Measurements from ENCODE around the gene TMEM163.
"Not testable (repeated sequence)": the region's sequence is repeated elsewhere in the genome, so short reads cannot be mapped to it uniquely, and the experiment has no call there.

TMEM163 gene

DNA sequence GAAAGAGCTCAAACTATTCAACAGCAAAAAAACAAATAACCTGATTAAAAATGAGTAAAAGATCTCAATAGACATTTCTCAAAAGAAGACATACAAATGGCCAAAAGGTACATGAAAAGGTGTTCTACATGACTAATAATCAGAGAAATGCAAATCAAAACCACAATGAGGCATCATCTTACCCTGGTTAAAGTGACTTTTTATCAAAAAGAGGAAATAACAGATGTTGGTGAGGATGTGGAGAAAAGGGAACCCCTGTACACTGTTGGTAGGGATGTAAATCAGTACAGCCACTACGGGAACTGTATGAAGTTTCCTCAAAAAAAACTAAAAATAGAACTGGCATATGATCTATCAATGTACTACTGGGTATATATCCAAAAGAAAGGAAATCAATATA lies 39.8 kb upstream of the TMEM163 start:
- no peak for FAIRE-seq
- TF ChIP-seq, protein P1, sequence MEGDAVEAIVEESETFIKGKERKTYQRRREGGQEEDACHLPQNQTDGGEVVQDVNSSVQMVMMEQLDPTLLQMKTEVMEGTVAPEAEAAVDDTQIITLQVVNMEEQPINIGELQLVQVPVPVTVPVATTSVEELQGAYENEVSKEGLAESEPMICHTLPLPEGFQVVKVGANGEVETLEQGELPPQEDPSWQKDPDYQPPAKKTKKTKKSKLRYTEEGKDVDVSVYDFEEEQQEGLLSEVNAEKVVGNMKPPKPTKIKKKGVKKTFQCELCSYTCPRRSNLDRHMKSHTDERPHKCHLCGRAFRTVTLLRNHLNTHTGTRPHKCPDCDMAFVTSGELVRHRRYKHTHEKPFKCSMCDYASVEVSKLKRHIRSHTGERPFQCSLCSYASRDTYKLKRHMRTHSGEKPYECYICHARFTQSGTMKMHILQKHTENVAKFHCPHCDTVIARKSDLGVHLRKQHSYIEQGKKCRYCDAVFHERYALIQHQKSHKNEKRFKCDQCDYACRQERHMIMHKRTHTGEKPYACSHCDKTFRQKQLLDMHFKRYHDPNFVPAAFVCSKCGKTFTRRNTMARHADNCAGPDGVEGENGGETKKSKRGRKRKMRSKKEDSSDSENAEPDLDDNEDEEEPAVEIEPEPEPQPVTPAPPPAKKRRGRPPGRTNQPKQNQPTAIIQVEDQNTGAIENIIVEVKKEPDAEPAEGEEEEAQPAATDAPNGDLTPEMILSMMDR (IDR thresholded peaks at IDR 0.05; ENCODE audit: insufficient read depth, missing control alignments), result no peak

DNA sequence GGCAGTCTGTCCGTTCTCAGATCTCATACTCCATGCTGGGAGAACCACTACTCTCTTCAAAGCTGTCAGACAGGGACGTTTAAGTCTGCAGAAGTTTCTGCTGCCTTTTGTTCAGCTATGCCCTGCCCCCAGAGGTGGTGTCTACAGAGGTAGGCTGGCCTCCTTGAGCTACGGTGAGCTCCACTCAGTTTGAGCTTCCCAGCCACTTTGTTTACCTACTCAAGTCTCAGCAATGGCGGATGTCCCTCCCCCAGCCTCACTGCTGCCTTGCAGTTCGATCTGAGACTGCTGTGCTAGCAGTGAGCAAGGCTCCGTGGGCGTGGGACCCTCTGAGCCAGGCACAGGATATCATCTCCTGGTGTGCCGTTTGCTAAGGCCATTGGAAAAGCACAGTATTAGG lies 33.2 kb upstream of the TMEM163 start:
- not testable (repeated sequence) for FAIRE-seq; DNase-seq (ENCODE audit: insufficient read length, low spot score)

More for the DNA sequence above, 39.8 kb upstream of the TMEM163 start:
- no peak for DNase-seq (ENCODE audit: insufficient read length, low spot score)

DNA sequence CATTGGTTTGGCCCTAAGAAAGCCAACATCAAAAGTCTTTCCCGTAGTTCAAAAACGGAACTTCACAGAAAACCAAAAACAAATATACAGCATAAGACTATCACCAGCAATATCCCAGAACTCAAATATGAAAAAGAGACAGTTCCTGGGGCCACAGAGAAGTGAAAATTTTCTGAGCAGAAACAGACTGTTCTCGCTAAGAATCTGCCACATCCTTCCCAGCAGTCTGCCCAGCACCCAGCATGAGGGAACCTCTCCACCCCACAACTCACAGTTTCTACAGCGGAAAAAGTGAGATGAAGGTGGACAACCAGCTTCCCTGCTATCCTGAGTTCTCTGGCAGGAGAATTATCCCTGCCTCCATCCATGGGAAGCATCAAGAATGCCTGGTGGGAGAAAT lies 26.7 kb upstream of the TMEM163 start:
- TF ChIP-seq, protein P1 (IDR thresholded peaks at IDR 0.05; ENCODE audit: insufficient read depth, missing control alignments), result no peak
- FAIRE-seq (no peak), DNase-seq (ENCODE audit: insufficient read length, low spot score) (no peak)

DNA sequence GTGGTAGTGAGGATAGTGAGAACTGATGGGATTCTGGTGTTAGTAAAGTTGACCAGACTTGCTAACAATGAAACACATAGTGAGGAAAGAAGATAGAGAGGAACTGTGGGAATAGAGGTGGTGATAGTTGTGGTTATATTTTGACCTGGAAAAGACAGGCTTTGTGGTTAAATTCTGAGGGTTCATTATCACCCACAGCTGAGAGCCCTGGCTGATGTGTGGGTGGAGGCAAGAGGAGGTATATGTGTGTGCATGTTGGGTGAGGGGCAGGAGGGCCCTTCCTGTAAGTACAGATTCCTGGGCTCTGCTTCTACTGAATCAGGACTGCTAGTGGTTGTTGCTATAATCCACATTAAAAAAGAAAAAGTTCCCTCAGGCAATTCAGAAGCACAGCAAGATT lies 26.2 kb upstream of the TMEM163 start:
- DNase-seq (ENCODE audit: insufficient read length, low spot score) (no peak), FAIRE-seq (no peak)
- TF ChIP-seq, protein P1 (IDR thresholded peaks at IDR 0.05; ENCODE audit: insufficient read depth, missing control alignments), result no peak

DNA sequence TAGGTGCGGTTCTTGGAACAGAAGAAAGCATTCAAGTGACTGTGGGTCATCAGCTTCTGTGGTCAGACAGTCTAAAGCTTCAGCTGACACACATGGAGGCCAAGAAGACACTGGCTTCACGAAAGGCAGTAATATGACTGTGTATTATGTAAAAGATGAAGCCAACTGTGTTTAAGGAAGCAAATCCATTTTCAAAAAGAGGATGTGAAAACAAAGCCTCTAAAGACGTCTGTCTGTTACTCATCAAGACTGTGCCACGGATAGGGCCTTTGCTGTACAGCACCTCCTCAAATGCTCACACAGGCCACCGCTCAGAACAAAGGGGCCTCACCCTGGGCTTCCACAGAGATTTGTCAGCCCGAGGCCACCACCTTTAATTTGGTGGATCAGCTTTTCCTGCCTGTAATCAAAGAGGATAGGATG lies 21.1 kb upstream of the TMEM163 start:
- TF ChIP-seq, protein P1 (IDR thresholded peaks at IDR 0.05; ENCODE audit: insufficient read depth, missing control alignments), result no peak
- FAIRE-seq (no peak), DNase-seq (ENCODE audit: insufficient read length, low spot score) (no peak)

DNA sequence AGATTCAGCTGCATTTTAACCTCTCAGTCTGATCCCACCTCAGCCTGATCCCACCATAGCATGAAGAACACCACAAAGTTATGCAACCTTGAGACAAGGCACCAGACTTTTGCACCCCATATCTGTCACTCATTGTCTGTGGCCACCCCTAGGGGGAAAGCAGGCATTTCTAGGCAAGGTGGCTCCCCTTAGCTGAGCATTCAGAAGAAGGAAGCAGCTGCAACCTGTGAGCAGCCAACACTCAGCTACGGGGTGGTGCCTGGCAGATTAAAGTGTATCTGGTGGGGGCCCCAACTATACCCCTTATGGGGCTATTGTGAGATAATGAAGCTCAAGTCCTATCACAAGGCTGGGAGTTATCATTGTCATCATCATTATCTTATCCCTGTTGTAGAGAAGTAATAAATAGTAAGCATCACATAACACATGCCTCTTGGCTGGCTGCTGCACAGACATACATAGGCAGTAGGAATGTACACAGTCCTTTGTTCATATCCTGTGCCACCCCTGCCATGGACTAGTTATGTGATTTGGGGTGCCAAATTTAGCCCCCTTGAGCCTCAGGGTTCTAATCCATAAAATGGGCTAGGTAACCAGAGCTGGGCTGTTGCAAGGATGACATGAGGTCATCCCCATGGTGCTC lies 20.6 kb upstream of the TMEM163 start:
- DNase-seq (ENCODE audit: insufficient read length, low spot score) (no peak), FAIRE-seq (no peak)
- TF ChIP-seq, protein P1 (IDR thresholded peaks at IDR 0.05; ENCODE audit: insufficient read depth, missing control alignments), result no peak

DNA sequence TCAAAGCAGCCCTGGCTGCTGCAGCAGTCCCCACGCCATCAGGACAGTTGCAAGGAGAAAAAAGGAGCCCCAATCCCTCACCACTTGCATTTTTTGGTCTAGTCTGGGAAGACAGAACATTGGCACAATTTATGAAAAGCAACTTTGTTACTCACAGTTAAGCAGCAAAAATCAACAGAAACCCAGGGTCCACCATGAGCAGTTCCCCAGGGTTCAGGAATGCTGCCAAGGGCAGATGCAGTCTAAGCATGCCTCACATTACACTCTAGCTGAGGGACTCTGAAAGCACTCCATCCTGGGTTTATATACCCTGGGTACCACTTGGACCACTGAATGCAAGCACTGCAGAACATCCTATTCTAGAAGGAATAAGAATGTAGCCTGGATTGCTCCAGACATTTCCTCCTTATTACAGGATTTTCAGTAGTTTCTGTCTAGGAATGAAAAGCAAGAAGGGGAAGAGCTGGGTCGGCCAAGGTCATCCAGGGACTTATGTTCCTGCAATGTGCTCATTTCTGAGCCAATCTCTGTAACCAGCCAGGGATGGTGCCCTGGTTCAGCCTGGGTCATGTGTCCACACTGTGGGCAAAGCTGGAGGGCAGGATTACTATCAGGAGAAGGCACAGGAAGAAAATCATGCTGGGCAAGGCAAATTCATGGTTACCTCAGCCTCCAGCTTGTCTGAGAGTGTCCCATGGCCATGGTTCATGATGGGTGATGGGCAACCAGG lies 19.5 kb upstream of the TMEM163 start:
- TF ChIP-seq, protein P1 (IDR thresholded peaks at IDR 0.05; ENCODE audit: insufficient read depth, missing control alignments), result no peak
- FAIRE-seq, result no peak
- no peak for DNase-seq (ENCODE audit: insufficient read length, low spot score)

Data from D721Med (cell line).